ENCODE data around the gene TAF1A.

- TF ChIP-seq, protein P1, sequence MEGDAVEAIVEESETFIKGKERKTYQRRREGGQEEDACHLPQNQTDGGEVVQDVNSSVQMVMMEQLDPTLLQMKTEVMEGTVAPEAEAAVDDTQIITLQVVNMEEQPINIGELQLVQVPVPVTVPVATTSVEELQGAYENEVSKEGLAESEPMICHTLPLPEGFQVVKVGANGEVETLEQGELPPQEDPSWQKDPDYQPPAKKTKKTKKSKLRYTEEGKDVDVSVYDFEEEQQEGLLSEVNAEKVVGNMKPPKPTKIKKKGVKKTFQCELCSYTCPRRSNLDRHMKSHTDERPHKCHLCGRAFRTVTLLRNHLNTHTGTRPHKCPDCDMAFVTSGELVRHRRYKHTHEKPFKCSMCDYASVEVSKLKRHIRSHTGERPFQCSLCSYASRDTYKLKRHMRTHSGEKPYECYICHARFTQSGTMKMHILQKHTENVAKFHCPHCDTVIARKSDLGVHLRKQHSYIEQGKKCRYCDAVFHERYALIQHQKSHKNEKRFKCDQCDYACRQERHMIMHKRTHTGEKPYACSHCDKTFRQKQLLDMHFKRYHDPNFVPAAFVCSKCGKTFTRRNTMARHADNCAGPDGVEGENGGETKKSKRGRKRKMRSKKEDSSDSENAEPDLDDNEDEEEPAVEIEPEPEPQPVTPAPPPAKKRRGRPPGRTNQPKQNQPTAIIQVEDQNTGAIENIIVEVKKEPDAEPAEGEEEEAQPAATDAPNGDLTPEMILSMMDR (IDR thresholded peaks at IDR 0.05), result no peak
- TF ChIP-seq POLR2A (IDR thresholded peaks at IDR 0.05), result no peak
- TF ChIP-seq EP300 (IDR thresholded peaks at IDR 0.05), result no peak
- TF ChIP-seq POLR2AphosphoS5 (IDR thresholded peaks at IDR 0.05), result no peak
These were observed 40.3 kb upstream of the TAF1A start for GRCh38 chr1:222629921-222630535.

Data from sigmoid colon (tissue), 4 donors.